Activated naive CD8-positive, alpha-beta T cell treated with anti-CD3 and anti-CD28 coated beads, Interleukin-2, amount 50 U/mL, for 24 hours (primary cell): ENCODE results near the gene KRTAP21-1.
"Not testable (repeated sequence)": the region's sequence is repeated elsewhere in the genome, so short reads cannot be mapped to it uniquely, and the experiment has no call there.

Experiments used
- ATAC-seq: fragments of 150-1000 bp; cut with Tn5 transposase; one replicate; pipeline ENCODE4 v1.10.0; 2021
- DNase-seq: peaks from one replicate; pipeline ENCODE4 v3.0.0; 2021
- H3K27ac Mint-ChIP-seq: one replicate; pipeline ENCODE4 v1.8.0; 2021; ENCODE audit warnings: mild to moderate bottlenecking, mixed read lengths
- H3K27me3 Mint-ChIP-seq: one replicate; pipeline ENCODE4 v1.8.0; 2021; ENCODE audit warnings: mixed read lengths
- H3K36me3 Mint-ChIP-seq: one replicate; pipeline ENCODE4 v1.8.0; 2021; ENCODE audit warnings: low read depth, mixed read lengths
- H3K4me1 Mint-ChIP-seq: one replicate; pipeline ENCODE4 v1.8.0; 2021; ENCODE audit warnings: mixed read lengths
- H3K4me3 Mint-ChIP-seq: one replicate; pipeline ENCODE4 v1.8.0; 2021; ENCODE audit warnings: mild to moderate bottlenecking, moderate library complexity, mixed read lengths
- H3K9me3 Mint-ChIP-seq: one replicate; pipeline ENCODE4 v1.8.0; 2021; ENCODE audit warnings: mixed read lengths

The KRTAP21-1 gene

DNA sequence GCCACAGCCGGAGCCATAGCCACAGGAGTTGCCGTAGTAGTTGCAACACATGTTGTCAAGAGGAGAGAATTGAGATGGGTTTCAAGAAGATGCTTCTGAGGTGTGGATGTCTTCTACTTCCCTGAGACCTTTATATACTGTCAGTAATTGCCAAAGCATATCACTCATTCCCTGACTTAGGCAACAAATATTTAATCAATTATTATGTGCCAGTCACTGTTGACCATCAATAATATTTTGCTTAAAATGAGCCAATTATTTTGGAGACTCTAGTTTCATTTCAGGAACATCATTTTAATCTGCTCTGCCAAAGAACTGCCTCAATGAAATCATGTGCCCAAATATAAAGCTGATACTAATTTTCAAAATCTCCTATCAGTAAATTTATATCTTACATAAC lies at the start of gene KRTAP21-1:
Gene KRTAP21-1 (minus strand): TSS at position 101 of the 400 bp plus-strand sequence. CDS start 50 bp downstream, at position 51.
- ATAC-seq, H3K36me3 Mint-ChIP-seq, H3K4me1 Mint-ChIP-seq: not testable (repeated sequence)

GRCh38 chr21:30800605-30801004 lies 45.4 kb upstream of the KRTAP21-1 start:
- Mint-ChIP-seq H3K4me3 (no peak overlapping the region), H3K4me1 (no peaks in the 10 kb centered on the region), H3K36me3 (no peaks in the 10 kb centered on the region), H3K27me3 (peaks cover 4% of the 10 kb centered on the region), H3K9me3 (no peaks in the 10 kb centered on the region), H3K27ac (no peak overlapping the region)
- DNase-seq (no peak), ATAC-seq (no peak)

More for the DNA sequence above, at the start of gene KRTAP21-1:
- not testable (repeated sequence) for H3K4me3 Mint-ChIP-seq, H3K27ac Mint-ChIP-seq, H3K27me3 Mint-ChIP-seq, DNase-seq, H3K9me3 Mint-ChIP-seq

DNA sequence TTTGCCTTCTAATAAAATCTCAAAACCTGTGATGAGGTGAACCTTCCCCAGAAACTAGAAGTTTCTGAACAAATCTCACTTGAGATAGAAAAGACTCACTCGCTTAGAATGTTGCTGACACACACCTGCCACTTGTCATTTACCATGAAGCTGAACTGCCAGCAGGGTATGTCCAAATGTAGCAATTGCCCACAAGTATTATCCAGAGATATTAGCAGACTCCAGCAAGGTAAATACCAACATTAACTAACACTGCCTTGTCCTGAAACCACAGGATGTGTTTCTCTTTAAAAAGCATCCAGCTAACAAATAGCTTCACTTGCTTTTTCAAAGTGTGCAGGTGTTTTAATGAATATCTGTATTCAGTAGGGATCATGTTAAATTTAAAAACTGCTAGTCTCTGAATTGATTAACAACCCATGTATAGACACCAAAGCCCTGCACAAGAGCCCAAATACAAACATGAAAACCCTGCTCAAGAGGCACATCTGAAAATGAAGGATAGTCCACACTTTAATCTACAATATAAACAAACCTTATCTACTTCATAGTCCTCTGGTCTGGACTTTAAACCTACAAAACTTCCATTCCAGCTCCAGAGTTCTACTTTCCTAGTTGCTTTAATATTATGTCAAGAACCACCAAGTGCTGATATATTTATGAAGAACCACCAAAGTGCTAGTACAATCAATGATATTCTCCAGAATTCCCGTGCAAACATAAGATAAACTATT lies 38.5 kb upstream of the KRTAP21-1 start:
- H3K36me3 Mint-ChIP-seq = no peaks in the 10 kb centered on the region
- H3K4me3 Mint-ChIP-seq = no peak overlapping the region
- no peak for ATAC-seq
- no peak overlapping the region for H3K27ac Mint-ChIP-seq
- H3K27me3 Mint-ChIP-seq = peaks cover 7% of the 10 kb centered on the region
- H3K9me3 Mint-ChIP-seq = no peaks in the 10 kb centered on the region
- DNase-seq = no peak
- no peaks in the 10 kb centered on the region for H3K4me1 Mint-ChIP-seq

GRCh38 chr21:30779249-30779648 lies 24.0 kb upstream of the KRTAP21-1 start:
- no peak overlapping the region for H3K4me3 Mint-ChIP-seq
- H3K9me3 Mint-ChIP-seq = no peaks in the 10 kb centered on the region
- H3K27ac Mint-ChIP-seq = no peak overlapping the region
- H3K36me3 Mint-ChIP-seq = no peaks in the 10 kb centered on the region
- DNase-seq = no peak
- H3K27me3 Mint-ChIP-seq = peaks cover 3% of the 10 kb centered on the region
- no peaks in the 10 kb centered on the region for H3K4me1 Mint-ChIP-seq
- no peak for ATAC-seq

DNA sequence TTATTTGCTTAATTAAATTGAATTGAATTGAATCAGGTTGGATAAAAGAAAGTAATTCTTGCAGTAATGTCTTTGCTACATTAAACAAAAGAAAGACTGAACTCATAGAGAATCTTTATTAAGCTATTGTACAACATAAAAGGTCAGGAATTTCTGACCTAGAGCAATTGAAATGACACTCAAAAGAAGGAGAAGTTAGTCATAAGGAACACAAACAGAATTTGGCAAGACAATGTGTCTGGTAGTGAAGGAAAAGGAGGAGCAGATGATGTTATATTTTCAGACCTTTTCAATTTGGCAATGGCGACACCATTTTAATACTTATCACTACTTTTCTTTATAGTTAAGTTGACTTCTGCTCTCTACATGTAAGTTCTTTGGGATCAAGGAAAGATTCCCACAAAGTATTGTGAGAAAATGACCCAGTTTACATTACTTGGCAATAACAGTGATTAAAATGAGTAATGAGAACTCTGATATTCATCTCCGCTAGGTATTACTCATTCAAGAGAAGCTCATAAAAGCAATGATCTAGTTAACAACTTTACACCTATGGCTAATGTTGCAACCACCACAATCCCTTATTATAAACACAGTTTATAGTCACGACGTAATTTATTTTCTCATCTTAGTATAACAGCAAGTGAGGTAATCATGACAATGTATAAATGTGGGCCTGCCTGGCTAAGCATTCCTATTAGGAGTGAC lies 14.7 kb upstream of the KRTAP21-1 start:
- DNase-seq = no peak
- no peak overlapping the region for H3K4me3 Mint-ChIP-seq
- no peaks in the 10 kb centered on the region for H3K4me1 Mint-ChIP-seq
- no peaks in the 10 kb centered on the region for H3K36me3 Mint-ChIP-seq
- no peaks in the 10 kb centered on the region for H3K9me3 Mint-ChIP-seq
- ATAC-seq = no peak
- peaks cover 3% of the 10 kb centered on the region for H3K27me3 Mint-ChIP-seq
- no peak overlapping the region for H3K27ac Mint-ChIP-seq

DNA sequence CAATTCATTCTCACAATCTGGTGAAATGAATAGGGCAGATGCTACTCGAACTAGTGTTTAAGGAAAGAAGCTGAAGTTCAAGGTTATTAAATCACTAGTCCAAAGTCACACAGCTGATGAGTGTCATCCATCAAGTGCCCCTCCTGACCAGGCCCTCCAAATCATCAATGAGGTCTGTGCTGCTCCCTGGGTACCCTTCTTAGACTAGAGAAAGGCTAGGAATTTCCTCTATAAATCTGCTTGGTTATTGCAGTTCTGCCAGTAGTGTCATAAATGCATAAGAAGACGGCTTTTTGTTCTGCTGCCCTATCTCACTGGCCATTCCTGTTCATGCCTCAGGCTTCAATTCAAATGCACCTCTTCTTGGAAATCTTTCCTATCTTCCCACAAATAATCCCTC lies 5.5 kb upstream of the KRTAP21-1 start:
- Mint-ChIP-seq H3K27me3 (peaks cover under 1% of the 10 kb centered on the region), H3K9me3 (no peaks in the 10 kb centered on the region), H3K4me1 (no peaks in the 10 kb centered on the region), H3K27ac (no peak overlapping the region), H3K4me3 (no peak overlapping the region), H3K36me3 (no peaks in the 10 kb centered on the region)
- DNase-seq = no peak
- ATAC-seq = no peak

GRCh38 chr21:30758306-30758705 lies 3.1 kb upstream of the KRTAP21-1 start:
- no peak for ATAC-seq
- peaks cover 2% of the 10 kb centered on the region for H3K27me3 Mint-ChIP-seq
- H3K27ac Mint-ChIP-seq = no peak overlapping the region
- H3K4me1 Mint-ChIP-seq = no peaks in the 10 kb centered on the region
- DNase-seq = no peak
- no peaks in the 10 kb centered on the region for H3K9me3 Mint-ChIP-seq
- no peak overlapping the region for H3K4me3 Mint-ChIP-seq
- no peaks in the 10 kb centered on the region for H3K36me3 Mint-ChIP-seq

DNA sequence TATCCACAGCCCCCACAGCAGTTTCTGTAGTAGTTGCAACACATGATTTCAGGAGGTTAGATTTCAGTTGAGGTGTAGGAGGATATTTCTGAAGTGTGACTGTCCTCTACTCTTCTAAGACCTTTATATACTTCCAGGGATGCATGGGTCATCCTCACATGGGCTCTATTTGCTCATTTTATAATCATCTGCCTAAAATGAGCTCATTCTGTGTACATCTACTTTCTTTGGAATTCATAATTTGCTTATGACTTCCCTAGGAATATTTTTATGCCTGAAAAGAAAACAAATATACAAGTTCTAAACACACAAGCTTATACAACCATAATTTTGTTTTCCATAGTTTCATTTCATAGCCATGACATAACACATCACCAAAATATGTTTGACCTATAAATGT lies 8.1 kb downstream of the KRTAP21-1 start, which contains the start of gene KRTAP21-2:
Gene KRTAP21-2 (minus strand): TSS at position 101 of the 400 bp plus-strand sequence. CDS start 57 bp downstream, at position 44.
- H3K27ac Mint-ChIP-seq = no peak within 1 kb of the TSS
- ATAC-seq = no peak
- no peaks in the 10 kb centered on the region for H3K4me1 Mint-ChIP-seq
- no peak within 1 kb of the TSS for H3K4me3 Mint-ChIP-seq
- H3K9me3 Mint-ChIP-seq = no peaks in the 10 kb centered on the region
- DNase-seq = no peak
- H3K27me3 Mint-ChIP-seq = peaks cover 2% of the 10 kb centered on the region
- no peaks in the 10 kb centered on the region for H3K36me3 Mint-ChIP-seq

GRCh38 chr21:30740462-30740861 lies 14.8 kb downstream of the KRTAP21-1 start:
- DNase-seq = no peak

DNA sequence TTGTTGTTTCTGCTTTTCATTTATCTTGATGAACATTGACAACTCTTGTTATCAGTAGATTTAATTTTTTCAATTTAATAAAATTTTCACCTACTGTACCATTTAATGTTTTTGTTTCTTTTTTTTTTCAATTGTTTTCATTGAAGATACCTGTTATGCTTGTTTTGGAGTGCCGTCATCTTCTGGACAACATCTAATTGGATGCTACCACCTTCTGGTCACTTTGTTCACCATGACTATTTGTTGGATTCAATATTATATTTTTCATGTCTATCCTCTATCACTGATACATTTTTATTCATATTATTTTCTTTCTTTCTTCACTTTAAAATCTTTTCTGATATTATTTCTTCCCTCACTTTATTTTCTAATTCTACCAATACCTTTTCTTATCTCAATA lies 22.2 kb downstream of the KRTAP21-1 start:
- Mint-ChIP-seq H3K9me3 (peaks cover 1% of the 10 kb centered on the region), H3K27me3 (peaks cover 4% of the 10 kb centered on the region), H3K27ac (no peak overlapping the region), H3K4me1 (no peaks in the 10 kb centered on the region), H3K36me3 (no peaks in the 10 kb centered on the region), H3K4me3 (no peak overlapping the region)
- no peak for ATAC-seq
- DNase-seq = no peak

More at GRCh38 chr21:30740462-30740861, 14.8 kb downstream of the KRTAP21-1 start:
- no peak overlapping the region for H3K4me3 Mint-ChIP-seq
- ATAC-seq = no peak
- no peaks in the 10 kb centered on the region for H3K36me3 Mint-ChIP-seq
- no peak overlapping the region for H3K27ac Mint-ChIP-seq
- H3K27me3 Mint-ChIP-seq = peaks cover 7% of the 10 kb centered on the region
- H3K4me1 Mint-ChIP-seq = no peaks in the 10 kb centered on the region
- H3K9me3 Mint-ChIP-seq = no peaks in the 10 kb centered on the region

DNA sequence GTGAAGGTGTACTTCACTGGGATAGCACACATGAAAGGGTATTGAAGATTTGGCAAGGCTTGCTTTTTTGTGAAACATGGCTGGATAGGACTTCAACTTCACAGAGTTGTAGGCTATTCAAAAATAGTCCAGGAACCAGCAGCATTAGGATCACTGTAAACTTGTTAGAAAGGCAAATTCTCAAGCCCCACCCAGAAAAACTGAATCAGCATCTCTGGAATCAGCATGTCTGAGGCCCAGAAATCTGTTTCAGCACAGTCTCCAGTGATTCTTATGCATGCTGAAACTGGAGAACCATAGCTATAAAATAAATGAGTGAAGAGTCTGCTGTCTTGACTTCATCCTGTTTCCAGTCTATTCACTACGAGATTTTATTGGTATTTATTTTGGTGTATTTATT lies 28.5 kb downstream of the KRTAP21-1 start:
- H3K9me3 Mint-ChIP-seq = peaks cover 13% of the 10 kb centered on the region
- DNase-seq = no peak
- H3K4me1 Mint-ChIP-seq = no peaks in the 10 kb centered on the region
- no peak for ATAC-seq
- no peak overlapping the region for H3K27ac Mint-ChIP-seq
- no peaks in the 10 kb centered on the region for H3K36me3 Mint-ChIP-seq
- H3K4me3 Mint-ChIP-seq = no peak overlapping the region
- H3K27me3 Mint-ChIP-seq = peaks cover 7% of the 10 kb centered on the region

DNA sequence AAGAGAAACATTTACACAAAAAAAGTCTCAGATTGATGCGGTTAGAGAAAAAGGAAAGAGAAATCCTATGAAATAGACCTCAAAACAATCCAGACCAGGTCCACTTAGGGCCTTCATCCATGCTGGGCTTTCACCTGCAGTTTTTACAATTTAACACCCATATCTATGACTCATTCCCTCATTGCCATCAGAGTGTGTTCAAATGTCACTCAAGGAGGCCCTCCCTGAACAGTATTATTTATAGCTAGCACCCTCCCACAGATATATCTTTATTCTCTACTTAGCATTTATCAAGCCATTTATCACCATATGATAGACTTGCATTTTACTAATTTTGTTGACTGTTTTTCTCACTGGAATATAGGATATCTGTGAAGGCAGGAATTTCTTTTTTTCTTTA lies 35.8 kb downstream of the KRTAP21-1 start:
- peak; percentile 81 for ATAC-seq
- Mint-ChIP-seq H3K36me3 (peaks cover 3% of the 10 kb centered on the region), H3K27me3 (peaks cover 5% of the 10 kb centered on the region), H3K9me3 (peaks cover 11% of the 10 kb centered on the region), H3K27ac (peak overlapping the region; percentile 54), H3K4me1 (peaks cover 30% of the 10 kb centered on the region), H3K4me3 (no peak overlapping the region)
- DNase-seq = no peak

DNA sequence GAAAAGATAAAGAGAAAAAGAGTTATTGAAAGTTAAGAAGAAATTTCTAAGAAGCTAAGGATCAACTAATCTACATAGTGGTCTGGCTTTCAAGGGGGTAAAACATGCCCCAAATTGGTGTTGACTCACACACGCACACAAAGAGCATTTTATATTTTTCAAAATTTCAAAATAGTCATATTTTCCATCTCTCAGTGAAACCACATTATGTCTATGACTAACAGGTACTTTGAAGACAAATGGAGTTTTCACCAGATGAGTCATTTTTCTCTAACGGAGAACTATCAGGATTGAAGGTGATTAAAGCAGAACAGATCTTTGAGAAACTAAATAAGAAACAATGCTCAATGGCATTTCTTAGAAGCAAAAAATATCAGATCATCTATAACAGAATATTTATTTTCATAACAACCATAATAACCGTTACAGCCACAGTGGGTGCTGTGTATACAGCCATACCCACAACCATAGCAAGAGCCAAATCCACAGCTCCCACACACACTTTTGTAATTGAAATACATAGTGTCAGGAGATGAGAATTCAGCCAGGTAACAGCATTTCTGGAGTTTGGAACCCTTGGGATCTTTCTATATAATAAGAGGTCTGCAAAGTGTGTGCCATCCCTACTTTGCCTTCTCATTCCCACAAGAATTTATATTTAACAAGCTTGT lies 36.9 kb downstream of the KRTAP21-1 start, which contains the start of gene KRTAP21-3:
Gene KRTAP21-3 (minus strand): TSS at position 539 of the 671 bp plus-strand sequence. CDS start 18 bp downstream, at position 521.
- H3K4me1 Mint-ChIP-seq = peaks cover 32% of the 10 kb centered on the region
- ATAC-seq = peak; percentile 84
- no peak for DNase-seq
- H3K36me3 Mint-ChIP-seq = peaks cover 3% of the 10 kb centered on the region
- peak within 1 kb of the TSS; percentile 38 for H3K4me3 Mint-ChIP-seq
- H3K9me3 Mint-ChIP-seq = peaks cover 16% of the 10 kb centered on the region
- H3K27me3 Mint-ChIP-seq = peaks cover 5% of the 10 kb centered on the region
- H3K27ac Mint-ChIP-seq = peak within 1 kb of the TSS; percentile 54

DNA sequence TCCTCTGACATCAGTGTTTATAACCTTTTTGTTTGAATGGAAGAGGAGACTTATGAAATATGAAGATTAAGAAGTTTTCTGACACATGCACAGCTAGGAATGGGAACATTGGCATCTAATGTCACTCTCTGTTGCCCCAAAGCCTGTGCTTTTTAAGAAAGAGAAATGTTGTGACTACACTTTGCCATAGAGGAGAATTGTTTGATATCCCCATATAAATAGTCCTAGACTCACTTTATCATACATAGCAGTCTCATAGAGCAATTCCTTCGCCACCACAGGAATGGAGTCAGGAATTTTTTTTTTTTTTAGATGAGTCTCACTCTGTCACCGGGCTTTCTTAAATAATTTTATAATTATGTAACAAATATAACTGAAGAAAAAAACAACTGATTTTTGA lies 38.1 kb downstream of the KRTAP21-1 start:
- Mint-ChIP-seq H3K27me3 (peaks cover 2% of the 10 kb centered on the region), H3K36me3 (peaks cover 3% of the 10 kb centered on the region), H3K4me1 (peaks cover 32% of the 10 kb centered on the region), H3K27ac (peak overlapping the region; percentile 54), H3K4me3 (no peak overlapping the region), H3K9me3 (peaks cover 19% of the 10 kb centered on the region)
- DNase-seq (no peak), ATAC-seq (no peak)
